Limb (tissue), 2 donors: ENCODE results near the gene GNB5.

Source experiments
- DNase-seq, 2 donors: peaks; one replicate each; pipeline ENCODE4 v3.0.0-alpha.2; 2016; ENCODE audit errors: extremely low spot score in 2 of 2

GNB5 gene

DNA sequence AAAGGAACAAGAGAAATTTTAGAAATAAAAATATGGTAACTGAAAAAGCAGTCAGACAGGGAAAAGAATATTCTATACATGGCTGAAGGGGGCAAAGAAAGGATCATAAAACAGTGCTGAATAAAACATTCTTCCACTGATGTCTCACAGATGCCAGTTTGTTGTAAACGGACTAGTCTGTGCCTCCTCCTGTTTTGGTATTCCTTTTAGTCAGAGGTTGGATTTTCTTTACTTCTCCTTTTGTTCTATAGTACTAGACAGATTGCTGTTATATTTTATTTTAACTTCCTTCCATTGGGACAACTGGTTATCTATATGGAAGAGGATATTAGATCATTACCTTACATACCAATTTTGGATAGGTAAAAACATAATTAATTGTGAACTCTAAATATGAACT, 16.0 kb upstream of the GNB5 start:
- DNase-seq = no peak

GRCh38 chr15:52206446-52206845, 15.3 kb upstream of the GNB5 start:
- DNase-seq = no peak

DNA sequence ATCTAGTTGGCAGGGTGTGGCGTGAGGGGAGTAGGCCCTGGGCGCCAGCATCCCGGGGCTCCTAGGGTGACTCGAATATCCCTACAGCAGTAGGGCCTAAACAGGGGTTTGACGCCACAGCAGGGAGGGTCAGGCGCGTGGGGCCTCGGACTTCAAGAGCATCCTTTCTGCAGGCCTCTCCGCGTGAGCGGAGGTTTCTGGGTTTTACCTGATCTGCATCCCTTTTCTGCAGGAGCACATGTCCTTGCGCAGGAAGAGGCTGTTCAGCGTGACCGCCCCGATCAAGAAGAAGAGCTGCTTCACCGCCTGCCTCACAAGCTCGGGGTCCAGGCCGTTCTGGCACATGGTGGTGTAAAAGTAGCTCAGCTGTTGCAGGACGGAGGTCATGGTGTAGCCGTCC, 13.5 kb upstream of the GNB5 start:
- no peak for DNase-seq

DNA sequence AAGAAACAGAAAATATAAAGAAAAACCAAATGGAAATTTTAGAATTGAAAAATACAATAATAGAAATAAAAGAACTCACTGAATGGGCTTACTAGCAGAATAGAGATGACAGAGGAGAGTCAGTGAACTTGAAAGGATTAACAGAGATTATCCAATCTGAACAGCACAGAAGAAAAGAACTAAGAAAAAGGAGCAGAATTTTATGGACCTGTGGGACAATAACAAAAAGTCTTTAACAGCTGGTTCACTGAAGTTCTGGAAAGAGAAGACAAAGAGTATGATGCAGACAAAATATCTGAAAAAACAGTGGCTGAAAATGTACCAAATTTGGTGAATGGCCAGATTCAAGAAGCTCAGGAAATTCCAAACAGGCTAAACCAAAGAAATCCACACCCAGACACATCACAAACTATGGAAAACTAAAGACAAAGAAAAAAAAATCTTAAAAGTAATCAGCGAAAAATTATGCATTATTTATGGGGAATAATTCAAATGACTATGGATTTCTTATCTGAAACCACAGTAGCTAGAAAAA, 9.7 kb upstream of the GNB5 start:
- DNase-seq = no peak

DNA sequence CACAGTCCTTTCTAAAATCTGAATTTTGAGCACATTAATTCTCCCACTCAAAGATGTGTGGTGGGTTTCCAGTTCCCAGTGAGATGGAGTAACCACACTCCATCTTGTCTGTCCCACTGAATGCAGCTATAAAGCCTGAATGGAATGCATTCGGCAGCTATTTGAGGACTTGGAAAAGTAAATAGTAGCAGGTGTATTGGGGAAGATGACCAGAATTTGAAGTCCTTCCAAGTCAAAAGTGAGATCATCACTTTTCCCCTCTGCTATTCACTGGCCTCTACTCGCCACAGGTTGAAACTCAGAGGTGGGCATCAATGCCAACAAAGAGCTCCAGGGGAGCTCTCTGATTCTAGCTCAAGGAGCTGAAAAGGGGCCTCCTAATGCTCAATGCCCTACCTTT, 8.1 kb upstream of the GNB5 start:
- no peak for DNase-seq

DNA sequence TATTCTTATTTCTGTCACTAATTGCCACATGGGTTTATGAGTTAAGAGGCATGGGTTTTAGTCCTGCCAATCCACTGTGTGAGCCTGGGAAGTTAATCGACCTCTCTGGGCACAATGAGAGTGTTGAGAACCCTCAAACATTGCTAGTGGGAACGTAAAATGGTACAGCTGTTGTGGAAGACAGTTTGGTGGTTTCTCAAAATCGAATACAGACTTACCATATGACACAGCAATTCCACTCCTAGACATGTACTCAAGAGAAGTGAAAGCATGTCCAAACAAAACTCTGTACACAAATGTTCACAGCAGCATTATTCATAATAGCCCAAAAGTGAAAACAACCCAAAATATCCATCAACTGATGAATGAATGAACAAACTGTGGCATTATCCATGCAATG, 5.7 kb upstream of the GNB5 start:
- DNase-seq = no peak

DNA sequence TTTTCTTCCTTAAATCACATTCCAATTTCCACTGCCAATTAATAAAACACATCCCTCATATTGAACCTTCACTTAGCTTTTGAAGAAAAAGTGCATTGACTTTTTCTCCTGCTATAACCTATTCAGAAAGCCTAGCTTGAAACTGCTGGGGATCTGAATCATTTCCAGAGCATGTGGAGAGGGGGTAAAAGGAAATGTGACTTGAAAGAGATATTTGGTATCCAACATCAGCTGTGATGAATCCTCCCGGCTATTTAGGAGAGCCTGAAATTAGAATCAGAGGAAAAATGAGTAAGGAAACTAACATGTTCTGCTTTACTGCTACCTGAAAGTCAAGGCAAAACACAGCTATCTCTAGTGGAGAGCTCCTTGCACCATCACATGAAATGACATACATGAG, 2.6 kb upstream of the GNB5 start:
- DNase-seq = no peak

DNA sequence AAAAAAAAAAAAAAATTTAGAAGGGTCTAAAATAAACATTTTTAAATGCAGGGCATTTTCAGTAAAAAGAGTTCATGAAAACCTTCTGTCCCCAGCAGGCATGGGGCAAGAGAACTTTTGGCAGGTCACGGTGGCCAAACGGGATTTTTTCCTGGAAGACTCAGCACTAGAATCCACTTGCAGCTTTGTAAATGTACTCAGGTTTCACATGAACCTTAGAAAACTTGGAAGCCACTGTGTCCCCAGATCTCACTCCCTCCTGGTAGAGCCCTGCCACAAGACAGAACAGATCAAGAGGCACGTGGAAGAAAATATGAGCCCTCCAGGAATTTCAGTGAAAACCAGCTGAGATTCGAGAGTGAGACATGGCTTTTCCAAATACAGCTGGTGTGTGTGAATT, 2.1 kb upstream of the GNB5 start:
- no peak for DNase-seq

DNA sequence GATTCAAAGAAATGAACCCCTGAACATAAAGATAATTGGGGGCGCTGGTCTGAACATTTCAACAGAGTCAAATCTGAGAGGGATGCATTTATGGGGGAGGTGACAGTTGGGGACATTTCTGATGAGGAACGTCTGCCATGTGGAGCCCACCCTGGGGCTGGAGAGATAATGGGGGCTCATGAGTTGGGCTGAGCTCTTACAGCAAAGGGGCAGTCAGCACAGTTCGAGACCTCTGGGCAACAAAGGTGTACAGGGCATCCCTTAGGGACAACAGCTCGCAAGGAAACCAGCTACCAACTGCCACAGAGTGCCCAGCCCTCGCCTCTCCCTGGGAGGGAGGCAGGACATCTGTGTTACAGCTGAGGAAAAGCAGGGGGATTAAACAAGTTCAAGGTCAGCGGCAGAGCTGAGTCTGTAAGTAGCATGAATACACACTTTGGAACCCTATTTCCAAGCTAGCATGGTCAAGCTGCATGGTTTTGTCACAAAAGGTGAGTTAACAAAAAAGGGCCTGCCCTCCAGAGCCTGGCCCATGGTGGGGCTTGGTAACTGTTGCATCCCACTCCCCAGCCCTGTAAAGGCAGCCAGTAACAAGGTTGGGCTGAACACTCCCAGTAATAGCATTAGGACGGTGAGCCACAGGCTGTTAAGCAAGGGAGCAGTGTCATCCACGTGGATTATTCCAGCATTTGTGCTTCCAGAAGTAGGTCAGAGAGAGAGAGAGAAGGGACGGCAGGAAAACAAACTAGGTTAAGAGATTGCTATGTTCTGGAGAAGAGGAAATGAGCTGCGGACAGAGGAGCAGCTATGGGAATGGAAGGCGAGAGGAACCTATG, 4.3 kb downstream of the GNB5 start:
- no peak for DNase-seq

GRCh38 chr15:52185151-52185561, 6.0 kb downstream of the GNB5 start:
- DNase-seq = no peak

DNA sequence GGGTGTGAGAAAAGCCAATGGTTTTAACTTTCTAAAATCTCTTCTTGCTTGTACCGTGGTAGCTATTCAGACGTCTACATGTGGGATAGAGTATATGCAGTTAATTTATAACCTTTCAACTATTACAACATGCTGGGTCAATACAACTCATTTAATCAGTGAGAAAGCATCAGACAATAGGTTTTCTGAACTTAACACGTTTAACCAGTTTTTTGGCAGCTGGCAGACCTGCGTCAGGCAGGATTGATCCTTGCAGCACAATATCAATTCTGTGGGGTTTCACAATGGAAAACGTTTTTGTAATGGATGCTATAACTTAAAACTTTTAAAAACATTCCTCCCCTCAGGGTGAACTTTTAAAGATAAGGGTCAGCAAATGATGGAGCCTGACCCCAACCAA, 6.5 kb downstream of the GNB5 start:
- no peak for DNase-seq

- no peak for DNase-seq
Measured at GRCh38 chr15:52183562-52184173, 7.5 kb downstream of the GNB5 start.

- DNase-seq = no peak
Measured at GRCh38 chr15:52181938-52182780, 9.0 kb downstream of the GNB5 start.

GRCh38 chr15:52180851-52181450, 10.2 kb downstream of the GNB5 start:
- DNase-seq = no peak

GRCh38 chr15:52180196-52180835, 10.9 kb downstream of the GNB5 start:
- no peak for DNase-seq

GRCh38 chr15:52179278-52180195, 11.7 kb downstream of the GNB5 start:
- DNase-seq = peak; percentile 77 to 91

DNA sequence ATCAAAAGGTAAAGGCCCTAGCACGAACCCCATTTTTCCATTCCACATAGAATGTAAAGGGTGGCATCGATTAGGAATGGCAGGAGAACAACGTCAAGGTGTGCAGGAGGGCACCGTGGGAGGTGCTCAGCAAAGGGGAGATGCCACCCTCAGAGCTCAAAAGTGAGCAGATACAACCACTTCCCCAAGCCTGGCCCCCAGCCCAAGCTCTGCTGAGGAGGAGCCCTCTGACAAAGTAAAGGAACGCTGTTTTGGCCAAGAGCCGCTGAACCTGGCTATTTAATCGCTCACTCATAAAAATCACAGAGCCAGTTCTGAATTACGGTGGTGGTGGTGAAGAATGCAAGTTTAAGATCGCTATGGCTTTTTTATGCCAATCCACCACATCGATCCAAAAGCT, 12.4 kb downstream of the GNB5 start:
- DNase-seq = peak in 1 of 2 donors; percentile 59

- DNase-seq = no peak
Measured at GRCh38 chr15:52172869-52173268, 18.3 kb downstream of the GNB5 start.

- no peak for DNase-seq
Measured at GRCh38 chr15:52171807-52172206, 19.4 kb downstream of the GNB5 start.

GRCh38 chr15:52171386-52171785, 19.8 kb downstream of the GNB5 start:
- no peak for DNase-seq
